Caco-2 (cell line): ENCODE measurements around the gene MAP3K4. TPM values are rescaled to one million over a fixed set of nuclear protein-coding genes. Genes with fewer than 3 reads are reported as not detected.
"Not testable (repeated sequence)": the region's sequence is repeated elsewhere in the genome, so short reads cannot be mapped to it uniquely, and the experiment has no call there.

Experiments used
- BruUV-seq: library from RNA; stranded (reverse); fragments of 400-500 nt; replicated peaks from 2 replicates; lab custom pipeline; 2021; lab: Mats Ljungman, UMichigan
- CTCF ChIA-PET: fragments of 300-600 bp; sonication (Branson Sonifier 250); formaldehyde crosslinking; loops from one replicate; lab custom pipeline; 2022; ENCODE audit warnings: antibody characterized with exemption; lab: Charles Lee
- POLR2A ChIA-PET: fragments of 300-600 bp; sonication (Branson Sonifier 250); formaldehyde crosslinking; loops from one replicate; lab custom pipeline; 2022; ENCODE audit warnings: antibody characterized with exemption; lab: Charles Lee
- DNase-seq, 2 experiments: peaks; one replicate each; pipeline versions ENCODE4 v3.0.0 to v3.0.0-alpha.2; 2020 to 2022
- H3K27me3 ChIP-seq: replicated peaks from 2 replicates; pipeline ENCODE4 v1.6.0; 2011; ENCODE audit warnings: low read length; ENCODE audit not compliant: control insufficient read depth, insufficient read depth
- H3K36me3 ChIP-seq: 2 replicates; pipeline ENCODE4 v1.5.1; 2011; ENCODE audit warnings: low read length; ENCODE audit not compliant: control insufficient read depth, insufficient read depth
- H3K4me1 ChIP-seq: fragments of 250-450 bp; sonication (Bioruptor Pico); 2 replicates; pipeline ENCODE4 v1.5.1; 2020; ENCODE audit warnings: mild to moderate bottlenecking
- H3K4me3 ChIP-seq: 2 replicates; pipeline ENCODE4 v1.5.1; 2011; ENCODE audit warnings: low read depth, mild to moderate bottlenecking, control low read depth, low read length
- H3K9me3 ChIP-seq: fragments of 250-450 bp; sonication (Bioruptor Pico); 2 replicates; pipeline ENCODE4 v1.5.1; 2020; ENCODE audit warnings: mild to moderate bottlenecking, moderate library complexity
- H3K27ac Mint-ChIP-seq: one replicate; pipeline ENCODE4 v1.8.0; 2022; ENCODE audit warnings: mixed read lengths; ENCODE audit not compliant: unreplicated experiment
- H3K27me3 Mint-ChIP-seq: one replicate; pipeline ENCODE4 v1.8.0; 2022; ENCODE audit warnings: mixed read lengths; ENCODE audit not compliant: insufficient read depth, unreplicated experiment
- H3K36me3 Mint-ChIP-seq: one replicate; pipeline ENCODE4 v1.8.0; 2022; ENCODE audit warnings: mild to moderate bottlenecking, mixed read lengths; ENCODE audit not compliant: insufficient read depth, unreplicated experiment
- H3K4me1 Mint-ChIP-seq: one replicate; pipeline ENCODE4 v1.8.0; 2022; ENCODE audit warnings: low read depth, mixed read lengths; ENCODE audit not compliant: unreplicated experiment
- H3K4me3 Mint-ChIP-seq: one replicate; pipeline ENCODE4 v1.8.0; 2022; ENCODE audit warnings: mild to moderate bottlenecking, moderate library complexity, mixed read lengths; ENCODE audit not compliant: unreplicated experiment
- H3K9me3 Mint-ChIP-seq: one replicate; pipeline ENCODE4 v1.8.0; 2022; ENCODE audit warnings: mixed read lengths; ENCODE audit not compliant: unreplicated experiment
- CTCF ChIP-seq, 2 experiments: fragments of 200-600 bp in 1 of 2; IDR thresholded peaks; 1 replicate in 1 of 2; 2 replicates in 1 of 2; pipeline versions ENCODE4 v1.5.1 to v1.8.0; 2011 to 2022; ENCODE audit warnings: antibody characterized with exemption in 1 of 2, control low read depth in 1 of 2, inconsistent platforms in 1 of 2, low read depth in 1 of 2, low read length in 1 of 2, mild to moderate bottlenecking in 1 of 2, moderate library complexity in 1 of 2; ENCODE audit not compliant: insufficient read depth in 1 of 2, severe bottlenecking in 1 of 2, unreplicated experiment in 1 of 2
- intact Hi-C: fragments of 100-400 bp; cut with micrococcal nuclease; formaldehyde crosslinking; loops from one replicate; pipeline ENCODE4 v1.10.0; 2022; ENCODE audit not compliant: unreplicated experiment
- total RNA-seq: library from RNA; stranded (reverse); gene quantifications from 2 replicates; pipeline ENCODE4 v1.2.3, GENCODE V29; 2022

The MAP3K4 gene
- total RNA-seq, 1 experiment from 2014 or later: 34.3 TPM

DNA sequence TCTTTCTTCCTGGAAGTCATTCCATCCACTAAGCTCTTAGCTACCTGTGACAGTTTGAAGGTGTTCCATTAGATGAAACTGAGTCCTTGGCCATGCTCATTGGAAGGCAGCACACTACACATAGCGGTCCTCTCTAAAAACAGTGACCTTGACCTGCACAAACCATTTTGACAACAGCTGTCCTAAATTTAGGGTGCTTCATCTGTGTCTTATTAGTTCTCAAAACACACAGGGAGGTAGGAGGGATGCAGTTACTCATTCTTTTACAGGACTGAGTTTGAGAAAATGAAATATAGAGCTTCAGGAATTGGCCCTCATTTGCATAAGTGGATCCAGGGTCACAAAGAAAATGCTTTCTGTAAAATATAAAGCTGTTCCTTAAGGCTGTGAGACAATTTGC, 20.4 kb upstream of the MAP3K4 start:
- no peak for DNase-seq
- CTCF ChIA-PET: no interaction called here
- POLR2A ChIA-PET: no interaction called here
- Histone ChIP-seq H3K36me3 (no peaks in the 10 kb centered on the region), H3K4me3 (no peak overlapping the region), H3K4me1 (no peaks in the 10 kb centered on the region), H3K27me3 (no peaks in the 10 kb centered on the region), H3K9me3 (no peaks in the 10 kb centered on the region)
- no peak for TF ChIP-seq CTCF (IDR thresholded peaks at IDR 0.05; ENCODE audit: insufficient read depth in 1 of 2, low read depth in 1 of 2, low read length in 1 of 2, severe bottlenecking in 1 of 2, unreplicated experiment in 1 of 2)
- H3K4me1 Mint-ChIP-seq: no peaks in the 10 kb centered on the region
- no TSS peak for BruUV-seq
- H3K27me3 Mint-ChIP-seq: peaks cover 1% of the 10 kb centered on the region
- no peak overlapping the region for H3K4me3 Mint-ChIP-seq
- H3K9me3 Mint-ChIP-seq: no peaks in the 10 kb centered on the region
- no peaks in the 10 kb centered on the region for H3K36me3 Mint-ChIP-seq
- H3K27ac Mint-ChIP-seq: no peak overlapping the region
- intact Hi-C loops: no loop called here

- intact Hi-C loops: no loop called here
- DNase-seq: no peak
- Histone ChIP-seq H3K27me3 (no peaks in the 10 kb centered on the region), H3K36me3 (no peaks in the 10 kb centered on the region), H3K4me3 (no peak overlapping the region), H3K4me1 (no peaks in the 10 kb centered on the region), H3K9me3 (no peaks in the 10 kb centered on the region)
- peaks cover 2% of the 10 kb centered on the region for H3K27me3 Mint-ChIP-seq
- no peak for TF ChIP-seq CTCF (IDR thresholded peaks at IDR 0.05; ENCODE audit: insufficient read depth in 1 of 2, low read depth in 1 of 2, low read length in 1 of 2, severe bottlenecking in 1 of 2, unreplicated experiment in 1 of 2)
- no peaks in the 10 kb centered on the region for H3K4me1 Mint-ChIP-seq
- H3K36me3 Mint-ChIP-seq: no peaks in the 10 kb centered on the region
- no peaks in the 10 kb centered on the region for H3K9me3 Mint-ChIP-seq
- no peak overlapping the region for H3K4me3 Mint-ChIP-seq
- ChIA-PET CTCF (no interaction called here), POLR2A (no interaction called here)
- no TSS peak for BruUV-seq
- no peak overlapping the region for H3K27ac Mint-ChIP-seq
Measured at GRCh38 chr6:160972111-160972510, 19.5 kb upstream of the MAP3K4 start.

- BruUV-seq, intact Hi-C loops, H3K9me3 Mint-ChIP-seq, H3K4me3 ChIP-seq, H3K4me3 Mint-ChIP-seq, CTCF ChIA-PET, H3K36me3 Mint-ChIP-seq, H3K27ac Mint-ChIP-seq, H3K36me3 ChIP-seq, H3K4me1 ChIP-seq, H3K9me3 ChIP-seq, H3K4me1 Mint-ChIP-seq, DNase-seq, H3K27me3 Mint-ChIP-seq, H3K27me3 ChIP-seq, POLR2A ChIA-PET: not testable (repeated sequence)
Measured at GRCh38 chr6:160972594-160972993, 19.0 kb upstream of the MAP3K4 start.
